HUES6 (cell line): Measurements from ENCODE around the gene UBR2.
"Not testable (repeated sequence)": the region's sequence is repeated elsewhere in the genome, so short reads cannot be mapped to it uniquely, and the experiment has no call there.

Experiments
- H3K27ac ChIP-seq: 2 replicates; pipeline ENCODE4 v1.7.0; 2013; ENCODE audit warnings: low read depth, mild to moderate bottlenecking, low read length, inconsistent platforms
- H3K27me3 ChIP-seq: 2 replicates; pipeline ENCODE4 v1.6.1; 2013; ENCODE audit warnings: low read length; ENCODE audit not compliant: control insufficient read depth, insufficient read depth
- H3K36me3 ChIP-seq: 2 replicates; pipeline ENCODE4 v1.6.1; 2013; ENCODE audit warnings: low read length; ENCODE audit not compliant: control insufficient read depth, insufficient read depth
- H3K4me1 ChIP-seq: 2 replicates; pipeline ENCODE4 v1.6.1; 2013; ENCODE audit warnings: low read length; ENCODE audit not compliant: control insufficient read depth, insufficient read depth
- H3K4me3 ChIP-seq: 2 replicates; pipeline ENCODE4 v1.5.1; 2013; ENCODE audit warnings: low read depth, low read length
- H3K9ac ChIP-seq: one replicate; pipeline ENCODE4 v1.6.1; 2013; ENCODE audit warnings: mild to moderate bottlenecking, low read length
- H3K9me3 ChIP-seq: 2 replicates; pipeline ENCODE4 v1.6.1; 2013; ENCODE audit warnings: low read depth, low read length; ENCODE audit not compliant: control insufficient read depth, insufficient read depth

The UBR2 gene

DNA sequence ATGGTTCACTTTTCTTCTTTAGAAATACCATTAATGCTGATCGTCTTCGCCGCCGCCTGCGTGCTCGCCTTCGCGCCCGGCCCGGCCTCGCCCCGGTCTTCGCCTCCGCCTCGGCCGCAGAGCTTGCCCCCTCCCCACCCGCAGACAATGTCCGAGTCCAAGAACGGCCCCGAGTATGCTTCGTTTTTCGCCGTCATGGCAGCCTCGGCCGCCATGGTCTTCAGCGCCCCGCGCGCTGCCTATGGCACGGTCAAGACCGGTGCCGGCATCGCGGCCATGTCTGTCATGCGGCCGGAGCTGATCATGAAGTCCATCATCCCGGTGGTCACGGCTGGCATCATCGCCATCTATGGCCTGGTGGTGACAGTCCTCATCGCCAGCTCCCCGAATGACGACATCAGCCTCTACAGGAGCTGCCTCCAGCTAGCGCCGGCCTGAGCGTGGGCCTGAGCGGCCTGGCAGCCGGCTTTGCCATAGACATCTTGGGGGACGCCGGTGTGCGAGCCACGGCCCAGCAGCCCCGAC lies 163.3 kb downstream of the UBR2 start:
- H3K36me3 ChIP-seq, result no peaks in the 10 kb centered on the region
- H3K4me3 ChIP-seq, result no peak overlapping the region
- no peak overlapping the region for H3K9ac ChIP-seq
- no peaks in the 10 kb centered on the region for H3K9me3 ChIP-seq
- H3K27ac ChIP-seq, result no peak overlapping the region
- peaks cover 5% of the 10 kb centered on the region; the same call in 1 of the 2 replicates for H3K4me1 ChIP-seq
- no peaks in the 10 kb centered on the region for H3K27me3 ChIP-seq

DNA sequence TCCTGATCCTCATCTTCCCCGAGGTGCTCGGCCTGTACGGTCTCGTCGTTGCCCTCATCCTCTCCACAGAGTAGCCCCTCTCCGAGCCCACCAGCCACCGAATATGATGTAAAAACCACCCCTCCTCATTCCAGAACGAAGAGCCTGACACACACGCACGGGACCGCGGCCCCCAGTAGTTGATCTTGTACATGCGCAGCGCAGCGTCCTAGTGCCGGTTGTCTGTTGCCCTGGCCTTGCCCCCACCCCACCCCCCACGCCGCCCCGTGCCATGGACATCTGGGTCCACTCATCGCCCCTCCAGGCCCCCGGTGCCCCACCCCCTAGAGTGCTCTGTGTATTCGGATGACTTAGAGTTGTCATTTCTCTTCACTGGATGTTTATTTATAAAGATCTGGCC lies 163.8 kb downstream of the UBR2 start:
- Histone ChIP-seq H3K4me1 (peaks cover 5% of the 10 kb centered on the region; the same call in 1 of the 2 replicates), H3K4me3 (no peak overlapping the region), H3K9me3 (peaks cover 3% of the 10 kb centered on the region; the same call in 1 of the 2 replicates), H3K36me3 (no peaks in the 10 kb centered on the region), H3K27ac (no peak overlapping the region), H3K9ac (no peak overlapping the region), H3K27me3 (no peaks in the 10 kb centered on the region)

DNA sequence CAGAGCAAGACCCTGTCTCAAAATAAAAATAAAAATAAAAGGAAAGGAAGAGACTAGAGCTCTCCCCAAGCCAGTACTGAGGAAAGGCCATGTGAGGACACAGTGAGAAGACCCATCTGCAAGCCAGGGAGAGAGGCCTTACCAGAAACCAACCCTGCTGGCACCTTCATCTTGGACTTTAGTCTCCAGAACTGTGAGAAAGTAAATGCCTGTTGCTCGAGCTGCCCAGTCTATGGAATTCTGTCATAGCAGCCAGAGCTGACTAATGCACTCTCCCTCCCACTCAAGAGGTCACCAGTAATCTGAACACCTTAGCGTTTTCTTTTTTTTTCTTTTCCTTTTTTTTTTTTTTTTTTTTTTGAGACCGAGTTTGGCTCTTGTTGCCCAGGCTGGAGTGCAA lies 165.9 kb downstream of the UBR2 start:
- H3K9ac ChIP-seq, result no peak overlapping the region
- no peaks in the 10 kb centered on the region for H3K27me3 ChIP-seq
- H3K27ac ChIP-seq, result no peak overlapping the region
- peaks cover 5% of the 10 kb centered on the region; the same call in 1 of the 2 replicates for H3K4me1 ChIP-seq
- H3K9me3 ChIP-seq, result peaks cover 3% of the 10 kb centered on the region; the same call in 1 of the 2 replicates
- H3K4me3 ChIP-seq, result no peak overlapping the region
- H3K36me3 ChIP-seq, result no peaks in the 10 kb centered on the region

DNA sequence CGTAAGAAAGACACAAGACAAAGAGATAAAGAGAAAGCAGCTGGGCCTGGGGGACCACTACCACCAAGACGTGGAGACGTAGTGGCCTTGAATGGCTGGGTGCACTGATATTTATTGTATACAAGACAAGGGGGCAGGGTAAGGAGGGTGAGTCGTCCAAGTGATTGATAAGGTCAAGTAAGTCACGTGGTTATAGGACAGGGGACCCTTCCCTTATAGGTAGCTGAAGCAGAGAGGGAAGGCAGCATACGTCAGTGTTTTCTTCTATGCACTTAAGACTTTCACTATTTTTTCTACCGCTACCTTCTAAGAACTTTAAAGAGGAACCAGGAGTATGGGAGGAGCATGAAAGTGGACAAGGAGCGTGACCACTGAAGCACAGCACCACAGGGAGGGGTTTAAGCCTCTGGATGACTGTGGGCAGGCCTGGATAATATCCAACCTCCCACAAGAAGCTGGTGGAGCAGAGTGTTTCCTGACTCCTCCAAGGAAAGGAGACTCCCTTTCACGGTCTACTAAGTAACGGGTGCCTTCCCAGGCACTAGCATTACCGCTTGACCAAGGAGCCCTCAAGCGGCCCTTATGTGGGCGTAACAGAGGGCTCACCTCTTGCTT lies 170.1 kb downstream of the UBR2 start:
- not testable (repeated sequence) for H3K36me3 ChIP-seq, H3K4me3 ChIP-seq, H3K4me1 ChIP-seq, H3K9me3 ChIP-seq, H3K27me3 ChIP-seq, H3K27ac ChIP-seq, H3K9ac ChIP-seq

DNA sequence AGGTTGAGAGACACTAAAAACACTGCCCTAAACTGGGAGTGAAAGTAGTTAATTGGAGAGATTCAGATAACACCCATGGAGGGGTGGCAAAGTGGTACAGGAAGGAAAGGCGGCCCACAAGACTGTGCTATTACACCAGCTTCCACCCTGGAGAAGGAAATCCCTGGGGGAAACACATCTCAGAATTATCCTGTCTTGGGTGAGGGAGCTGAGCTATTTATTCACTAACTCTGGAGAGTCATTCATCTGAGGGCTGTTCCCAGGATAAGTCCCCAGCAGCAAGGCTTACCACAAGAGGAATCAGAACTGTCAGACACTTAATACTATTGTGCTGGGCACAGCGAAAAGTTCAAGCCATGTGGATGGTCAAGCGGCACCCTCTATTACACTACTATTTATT lies 172.1 kb downstream of the UBR2 start:
- H3K36me3 ChIP-seq, result no peaks in the 10 kb centered on the region
- no peak overlapping the region for H3K4me3 ChIP-seq
- H3K27ac ChIP-seq, result no peak overlapping the region
- H3K27me3 ChIP-seq, result no peaks in the 10 kb centered on the region
- no peak overlapping the region for H3K9ac ChIP-seq
- no peaks in the 10 kb centered on the region for H3K4me1 ChIP-seq
- H3K9me3 ChIP-seq, result peaks cover 3% of the 10 kb centered on the region; the same call in 1 of the 2 replicates

DNA sequence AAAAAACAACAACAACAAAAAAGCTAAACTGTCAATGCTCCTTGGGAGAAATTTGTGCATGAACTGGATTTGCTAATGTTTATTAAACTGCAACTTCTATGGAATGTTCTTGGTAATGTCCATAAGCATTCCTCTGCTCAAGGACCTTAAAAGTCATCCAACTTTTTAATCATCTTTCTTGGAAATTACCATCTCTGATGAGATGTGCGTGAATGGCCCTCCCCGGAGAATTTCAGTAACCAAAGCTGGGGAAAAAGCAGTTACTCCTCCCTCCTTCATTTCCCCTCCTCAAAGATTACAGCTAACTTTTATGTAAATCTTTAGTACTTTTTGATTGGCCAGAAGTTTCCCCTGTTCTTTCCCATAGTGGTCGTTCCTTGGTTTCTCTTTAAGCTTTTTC lies 176.9 kb downstream of the UBR2 start:
- H3K9me3 ChIP-seq, result no peaks in the 10 kb centered on the region
- H3K27ac ChIP-seq, result no peak overlapping the region
- no peak overlapping the region for H3K9ac ChIP-seq
- no peak overlapping the region for H3K4me3 ChIP-seq
- no peaks in the 10 kb centered on the region for H3K36me3 ChIP-seq
- H3K27me3 ChIP-seq, result no peaks in the 10 kb centered on the region
- H3K4me1 ChIP-seq, result no peaks in the 10 kb centered on the region

DNA sequence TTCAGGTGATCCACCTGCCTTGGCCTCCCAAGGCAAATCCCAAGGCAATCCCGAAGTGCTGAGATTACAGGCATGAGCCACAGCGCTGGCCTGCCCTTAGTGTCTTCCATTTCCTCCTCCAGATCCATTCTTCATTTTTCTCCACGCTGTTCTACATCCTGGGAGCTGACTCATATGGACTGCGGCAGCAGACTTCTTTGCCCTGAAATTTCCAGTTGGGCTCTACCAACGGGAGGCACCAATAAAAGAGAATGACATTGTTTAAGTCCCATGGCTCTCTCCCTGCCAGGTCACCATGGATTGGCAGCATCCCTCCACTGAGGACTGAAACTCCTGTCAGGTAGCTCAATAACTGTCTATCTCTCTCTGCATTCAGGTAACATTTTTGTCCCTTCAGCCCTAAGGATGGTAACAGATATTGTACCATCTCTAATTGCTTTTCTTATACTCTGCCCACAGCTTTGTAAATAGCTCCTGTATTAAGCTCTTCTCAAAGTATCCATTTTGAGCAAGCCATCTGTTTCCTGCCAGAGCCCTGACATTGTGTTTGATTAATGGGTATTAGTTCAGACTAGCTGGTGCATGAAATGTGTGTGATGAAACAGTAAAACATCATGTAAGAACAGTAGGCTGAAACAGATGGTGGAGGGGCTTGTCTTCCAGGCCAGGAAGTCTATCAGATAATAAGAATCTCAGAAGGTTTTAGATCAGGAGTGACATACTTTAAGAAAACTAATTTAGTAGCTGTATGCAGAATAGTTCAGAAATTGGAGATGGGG lies 178.5 kb downstream of the UBR2 start:
- H3K9ac ChIP-seq, result no peak overlapping the region
- no peak overlapping the region for H3K4me3 ChIP-seq
- H3K27me3 ChIP-seq, result no peaks in the 10 kb centered on the region

More for the DNA sequence above, 178.5 kb downstream of the UBR2 start:
- H3K36me3 ChIP-seq, result no peaks in the 10 kb centered on the region
- H3K27ac ChIP-seq, result no peak overlapping the region
- no peaks in the 10 kb centered on the region for H3K9me3 ChIP-seq
- no peaks in the 10 kb centered on the region for H3K4me1 ChIP-seq
